ENCODE data around the gene CACNB2. TPM values are rescaled to one million over a fixed set of nuclear protein-coding genes. Genes with fewer than 3 reads are reported as not detected.

CACNB2 gene
- total and polyA plus RNA-seq, 10 of the 15 experiments (the other 5 are each of a cell fraction or from before 2014, with no cell fraction given) = 0.62 to 8.1 (median 1.2) TPM

- TF ChIP-seq, protein P1, sequence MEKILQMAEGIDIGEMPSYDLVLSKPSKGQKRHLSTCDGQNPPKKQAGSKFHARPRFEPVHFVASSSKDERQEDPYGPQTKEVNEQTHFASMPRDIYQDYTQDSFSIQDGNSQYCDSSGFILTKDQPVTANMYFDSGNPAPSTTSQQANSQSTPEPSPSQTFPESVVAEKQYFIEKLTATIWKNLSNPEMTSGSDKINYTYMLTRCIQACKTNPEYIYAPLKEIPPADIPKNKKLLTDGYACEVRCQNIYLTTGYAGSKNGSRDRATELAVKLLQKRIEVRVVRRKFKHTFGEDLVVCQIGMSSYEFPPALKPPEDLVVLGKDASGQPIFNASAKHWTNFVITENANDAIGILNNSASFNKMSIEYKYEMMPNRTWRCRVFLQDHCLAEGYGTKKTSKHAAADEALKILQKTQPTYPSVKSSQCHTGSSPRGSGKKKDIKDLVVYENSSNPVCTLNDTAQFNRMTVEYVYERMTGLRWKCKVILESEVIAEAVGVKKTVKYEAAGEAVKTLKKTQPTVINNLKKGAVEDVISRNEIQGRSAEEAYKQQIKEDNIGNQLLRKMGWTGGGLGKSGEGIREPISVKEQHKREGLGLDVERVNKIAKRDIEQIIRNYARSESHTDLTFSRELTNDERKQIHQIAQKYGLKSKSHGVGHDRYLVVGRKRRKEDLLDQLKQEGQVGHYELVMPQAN (conservative IDR thresholded peaks at IDR 0.05) = no peak
- TF ChIP-seq E4F1 (IDR thresholded peaks at IDR 0.05; ENCODE audit: borderline replicate concordance, partially characterized antibody) = no peak
These were observed 185.2 kb downstream of the CACNB2 start (continued) for GRCh38 chr10:18325410-18325809.

- Histone ChIP-seq H3K9me3 (replicated peaks; ENCODE audit: control insufficient read depth, insufficient read depth, low read length) (no peaks in the 10 kb centered on the region), H3K4me3 (no peak overlapping the region), H3K9ac (ENCODE audit: control insufficient read depth, insufficient read depth, low read length) (no peak overlapping the region), H4K20me1 (ENCODE audit: control insufficient read depth, insufficient read depth) (no peaks in the 10 kb centered on the region), H3K4me2 (ENCODE audit: control insufficient read depth, insufficient read depth) (no peak overlapping the region), H3K79me2 (ENCODE audit: control insufficient read depth, insufficient read depth, low read length) (no peaks in the 10 kb centered on the region), H3K27me3 (replicated peaks in 1 of 2; ENCODE audit: control insufficient read depth in 2 of 2, insufficient read depth in 2 of 2, low read length in 1 of 2) (no peaks in the 10 kb centered on the region), H2AFZ (ENCODE audit: control insufficient read depth, low read depth, low read length) (no peak overlapping the region), H3K4me1 (ENCODE audit: control insufficient read depth, insufficient read depth, low read length) (no peaks in the 10 kb centered on the region), H3K36me3 (ENCODE audit: control insufficient read depth in 2 of 2, insufficient read depth in 2 of 2, low read length in 1 of 2) (no peaks in the 10 kb centered on the region), H3K27ac (ENCODE audit: control insufficient read depth, insufficient read depth) (no peak overlapping the region)
- BruUV-seq (replicated peaks) = no TSS peak
- intact Hi-C loops (cut with micrococcal nuclease; ENCODE audit: unreplicated experiment) (no loop called here), in situ Hi-C loops (cut with MboI) (no loop called here)
- CTCF ChIA-PET = interaction anchor here (1.4 to 6.3 kb wide), 2 partner anchors 13 to 19 kb away, joined by 4 to 28 read pairs; no protein-coding TSS in a partner anchor
- 26% methylated on average over 5 of the region's 5 CpGs for WGBS (ENCODE audit: insufficient coverage, insufficient replicate concordance, low lambda C conversion rate, missing lambda C conversion rate)
- TF ChIP-seq NFIC (IDR thresholded peaks at IDR 0.05; ENCODE audit: low read depth, low read length) (no peak), TARDBP (IDR thresholded peaks at IDR 0.05; ENCODE audit: borderline replicate concordance) (no peak), TCF3 (IDR thresholded peaks at IDR 0.05; ENCODE audit: borderline replicate concordance, insufficient read depth, low read depth, low read length) (no peak)
- TF ChIP-seq, protein P2, sequence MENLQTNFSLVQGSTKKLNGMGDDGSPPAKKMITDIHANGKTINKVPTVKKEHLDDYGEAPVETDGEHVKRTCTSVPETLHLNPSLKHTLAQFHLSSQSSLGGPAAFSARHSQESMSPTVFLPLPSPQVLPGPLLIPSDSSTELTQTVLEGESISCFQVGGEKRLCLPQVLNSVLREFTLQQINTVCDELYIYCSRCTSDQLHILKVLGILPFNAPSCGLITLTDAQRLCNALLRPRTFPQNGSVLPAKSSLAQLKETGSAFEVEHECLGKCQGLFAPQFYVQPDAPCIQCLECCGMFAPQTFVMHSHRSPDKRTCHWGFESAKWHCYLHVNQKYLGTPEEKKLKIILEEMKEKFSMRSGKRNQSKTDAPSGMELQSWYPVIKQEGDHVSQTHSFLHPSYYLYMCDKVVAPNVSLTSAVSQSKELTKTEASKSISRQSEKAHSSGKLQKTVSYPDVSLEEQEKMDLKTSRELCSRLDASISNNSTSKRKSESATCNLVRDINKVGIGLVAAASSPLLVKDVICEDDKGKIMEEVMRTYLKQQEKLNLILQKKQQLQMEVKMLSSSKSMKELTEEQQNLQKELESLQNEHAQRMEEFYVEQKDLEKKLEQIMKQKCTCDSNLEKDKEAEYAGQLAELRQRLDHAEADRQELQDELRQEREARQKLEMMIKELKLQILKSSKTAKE (IDR thresholded peaks at IDR 0.05; ENCODE audit: low read depth, poor library complexity, severe bottlenecking) = no peak
- POLR2A ChIA-PET = interaction anchor here (0.6 kb wide), 1 partner anchor 12 kb away, joined by 4 read pairs; no protein-coding TSS in a partner anchor
- DNase-seq (ENCODE audit: low read depth, low spot score) (no peak), ATAC-seq (no peak), FAIRE-seq (no peak)
- RAD21 ChIA-PET (ENCODE audit: unreplicated experiment) = no interaction called here
- SMC1A ChIA-PET (ENCODE audit: uncharacterized antibody, unreplicated experiment) = interaction anchor here (0.9 kb wide), 2 partner anchors 11 to 32 kb away, joined by 3 read pairs; no protein-coding TSS in a partner anchor
These were observed 185.8 kb downstream of the CACNB2 start for GRCh38 chr10:18325889-18326531.

Data from GM12878 (cell line).